ENCODE data around the gene CYP19A1. TPM values are rescaled to one million over a fixed set of nuclear protein-coding genes. Genes with fewer than 3 reads are reported as not detected.

The CYP19A1 gene
- total and polyA plus RNA-seq, 4 donors = 0.03 to 124 (median 0.50) TPM; not detected in 1

GRCh38 chr15:51250217-51251011, 88.0 kb downstream of the CYP19A1 start (continued):
- TF ChIP-seq TAF1 (conservative IDR thresholded peaks at IDR 0.05) (no peak), FOXA2 (IDR thresholded peaks at IDR 0.05) (no peak), HNF4G (IDR thresholded peaks at IDR 0.05) (no peak), GABPA (IDR thresholded peaks at IDR 0.05 in 1 of 2, conservative IDR thresholded peaks at IDR 0.05 in 1 of 2) (no peak)

GRCh38 chr15:51245628-51246027, 92.8 kb downstream of the CYP19A1 start:
- WGBS = 94% methylated on average over 1 of the region's 1 CpG
- Histone ChIP-seq H3K9me3 (ENCODE audit: control insufficient read depth in 4 of 4, low read length in 3 of 4) (no peaks in the 10 kb centered on the region), H3K27me3 (ENCODE audit: control insufficient read depth in 4 of 4, insufficient read depth in 4 of 4, low read length in 3 of 4) (peaks cover 0 to 9% (median 0%) of the 10 kb centered on the region in 4 donors), H3K4me1 (ENCODE audit: control insufficient read depth in 4 of 4, insufficient read depth in 4 of 4, low read length in 3 of 4) (no peaks in the 10 kb centered on the region), H3K27ac (ENCODE audit: low read depth in 1 of 2, low read length in 2 of 2) (no peak overlapping the region), H3K36me3 (ENCODE audit: control insufficient read depth in 4 of 4, insufficient read depth in 3 of 4, low read depth in 1 of 4, low read length in 3 of 4) (no peaks in the 10 kb centered on the region), H3K9ac (ENCODE audit: low read depth in 1 of 2, low read length in 2 of 2) (no peak overlapping the region), H3K4me3 (ENCODE audit: low read depth in 1 of 3, low read length in 3 of 3) (no peak overlapping the region)
- no peak for TF ChIP-seq ZBTB33 (IDR thresholded peaks at IDR 0.05)
- TF ChIP-seq MAX (IDR thresholded peaks at IDR 0.05) = no peak
- no peak for TF ChIP-seq JUND (IDR thresholded peaks at IDR 0.05)
- no peak for TF ChIP-seq ATF3 (IDR thresholded peaks at IDR 0.05)
- TF ChIP-seq TAF1 (conservative IDR thresholded peaks at IDR 0.05) = no peak
- no peak for TF ChIP-seq REST (IDR thresholded peaks at IDR 0.05)
- TF ChIP-seq RXRA (IDR thresholded peaks at IDR 0.05) = no peak
- TF ChIP-seq HNF4A (conservative IDR thresholded peaks at IDR 0.05) = no peak
- no peak for TF ChIP-seq NR2F2 (IDR thresholded peaks at IDR 0.05)
- TF ChIP-seq CTCF (IDR thresholded peaks at IDR 0.05; ENCODE audit: low read depth, low read length, missing input control) = no peak
- TF ChIP-seq EGR1 (IDR thresholded peaks at IDR 0.05; ENCODE audit: low read depth in 2 of 2) = no peak
- TF ChIP-seq YY1 (IDR thresholded peaks at IDR 0.05) = no peak
- TF ChIP-seq FOXA1 (IDR thresholded peaks at IDR 0.05) = no peak
- DNase-seq (ENCODE audit: low spot score) = no peak
